IMR-90 (cell line): ENCODE data around the gene ZNF814. TPM values are rescaled to one million over a fixed set of nuclear protein-coding genes. Genes with fewer than 3 reads are reported as not detected.

Experiments
- ATAC-seq: fragments of 200-7000 bp; cut with Tn5 transposase; 2 replicates; pipeline ENCODE4 v1.9.1; 2020; ENCODE audit warnings: low read depth, mild to moderate bottlenecking, moderate library complexity
- BruUV-seq: library from RNA; stranded (reverse); fragments of 400-500 nt; replicated peaks from 2 replicates; lab custom pipeline; 2021; lab: Mats Ljungman, UMichigan
- CTCF ChIA-PET: fragments of 300-600 bp; formaldehyde crosslinking; extraction: SDS; loops from one replicate; lab custom pipeline; 2021; ENCODE audit warnings: antibody characterized with exemption; lab: Yijun Ruan, JAX
- POLR2A ChIA-PET: fragments of 300-600 bp; sonication (Branson Sonifier 250); formaldehyde crosslinking; loops from one replicate; lab custom pipeline; 2022; ENCODE audit warnings: antibody characterized with exemption; ENCODE audit not compliant: unreplicated experiment; lab: Charles Lee
- DNase-seq: peaks from one replicate; pipeline ENCODE4 v3.0.0; 2013
- H2AFZ ChIP-seq: replicated peaks from 2 replicates; pipeline ENCODE3; 2013; ENCODE audit warnings: low read length, mild to moderate bottlenecking; ENCODE audit not compliant: poor library complexity
- H2AK5ac ChIP-seq: 2 replicates; pipeline ENCODE4 v1.6.1; 2013; ENCODE audit warnings: low read depth, low read length, inconsistent platforms
- H2AK9ac ChIP-seq: replicated peaks from 2 replicates; pipeline ENCODE3; 2013; ENCODE audit warnings: mild to moderate bottlenecking, low read depth, low read length, moderate library complexity; ENCODE audit not compliant: poor library complexity
- H2BK120ac ChIP-seq: 2 replicates; pipeline ENCODE4 v1.6.1; 2013; ENCODE audit warnings: low read depth, low read length, inconsistent platforms
- H2BK15ac ChIP-seq: 3 replicates; pipeline ENCODE4 v1.6.1; 2013; ENCODE audit warnings: low read depth, low read length, inconsistent platforms
- H2BK20ac ChIP-seq: 2 replicates; pipeline ENCODE4 v1.6.1; 2013; ENCODE audit warnings: low read depth, mild to moderate bottlenecking, inconsistent platforms, low read length, moderate library complexity
- H2BK5ac ChIP-seq: 2 replicates; pipeline ENCODE4 v1.6.1; 2013; ENCODE audit warnings: mild to moderate bottlenecking, low read depth, low read length, inconsistent platforms; ENCODE audit not compliant: poor library complexity, severe bottlenecking
- H3K14ac ChIP-seq: replicated peaks from 2 replicates; pipeline ENCODE4 v1.6.1; 2013; ENCODE audit warnings: low read depth, low read length, inconsistent platforms
- H3K18ac ChIP-seq: 2 replicates; pipeline ENCODE4 v1.6.1; 2013; ENCODE audit warnings: low read depth, low read length, control low read depth
- H3K23ac ChIP-seq: 2 replicates; pipeline ENCODE4 v1.6.1; 2013; ENCODE audit warnings: low read depth, low read length, inconsistent platforms
- H3K27ac ChIP-seq: 2 replicates; pipeline ENCODE4 v1.5.1; 2013; ENCODE audit warnings: mild to moderate bottlenecking, control low read depth, low read length; ENCODE audit not compliant: insufficient read depth
- H3K27me3 ChIP-seq: 2 replicates; pipeline ENCODE4 v1.6.1; 2013; ENCODE audit warnings: low read length; ENCODE audit not compliant: control insufficient read depth, insufficient read depth
- H3K36me3 ChIP-seq: 2 replicates; pipeline ENCODE4 v1.6.1; 2013; ENCODE audit warnings: low read length, mixed read lengths; ENCODE audit not compliant: control insufficient read depth, insufficient read depth
- H3K4ac ChIP-seq: 2 replicates; pipeline ENCODE4 v1.6.1; 2013; ENCODE audit warnings: low read depth, low read length, inconsistent platforms
- H3K4me1 ChIP-seq: 2 replicates; pipeline ENCODE4 v1.6.1; 2013; ENCODE audit warnings: low read length, mixed read lengths; ENCODE audit not compliant: control insufficient read depth, insufficient read depth
- H3K4me2 ChIP-seq: 2 replicates; pipeline ENCODE4 v1.6.1; 2013; ENCODE audit warnings: low read depth, mild to moderate bottlenecking, control low read depth, low read length, moderate library complexity
- H3K4me3 ChIP-seq: 2 replicates; pipeline ENCODE4 v1.5.1; 2013; ENCODE audit warnings: low read depth, mild to moderate bottlenecking, control low read depth, low read length, moderate library complexity; ENCODE audit not compliant: insufficient read depth
- H3K56ac ChIP-seq: 2 replicates; pipeline ENCODE4 v1.6.1; 2013; ENCODE audit warnings: low read length, inconsistent platforms; ENCODE audit not compliant: insufficient read depth; ENCODE audit errors: extremely low read depth
- H3K79me1 ChIP-seq, 2 experiments: 2 replicates each; pipeline ENCODE4 v1.6.1; 2013; ENCODE audit warnings: low read length in 2 of 2, inconsistent platforms in 1 of 2, low read depth in 1 of 2
- H3K9ac ChIP-seq: 2 replicates; pipeline ENCODE4 v1.6.1; 2013; ENCODE audit warnings: low read depth, low read length, control low read depth
- H3K9me1 ChIP-seq: 2 replicates; pipeline ENCODE4 v1.6.1; 2013; ENCODE audit warnings: low read length, inconsistent platforms; ENCODE audit not compliant: insufficient read depth
- H3K9me3 ChIP-seq: 2 replicates; pipeline ENCODE4 v1.6.1; 2013; ENCODE audit warnings: low read length; ENCODE audit not compliant: control insufficient read depth, insufficient read depth
- H4K20me1 ChIP-seq: 2 replicates; pipeline ENCODE4 v1.6.1; 2013; ENCODE audit warnings: low read length, inconsistent platforms; ENCODE audit not compliant: insufficient read depth
- H4K5ac ChIP-seq: 2 replicates; pipeline ENCODE4 v1.6.1; 2013; ENCODE audit warnings: mild to moderate bottlenecking, low read depth, low read length, control low read depth
- H4K8ac ChIP-seq, 2 experiments: 2 replicates each; pipeline ENCODE4 v1.6.1; 2013; ENCODE audit warnings: low read depth in 2 of 2, low read length in 2 of 2, control low read depth in 1 of 2, inconsistent platforms in 1 of 2
- H4K91ac ChIP-seq: 2 replicates; pipeline ENCODE4 v1.6.1; 2013; ENCODE audit warnings: low read depth, low read length, inconsistent platforms; ENCODE audit not compliant: insufficient read depth
- BHLHE40 ChIP-seq: fragments of 150-350 bp; IDR thresholded peaks from 2 replicates; pipeline ENCODE4 v1.6.1; 2016; ENCODE audit warnings: mild to moderate bottlenecking, low read depth, low read length
- CEBPB ChIP-seq: IDR thresholded peaks from 2 replicates; pipeline ENCODE4 v1.6.1; 2012; ENCODE audit warnings: low read depth, low read length, improper control_type of control experiment
- CHD1 ChIP-seq: IDR thresholded peaks from 2 replicates; pipeline ENCODE4 v1.6.1; 2012; ENCODE audit warnings: low read depth, low read length, improper control_type of control experiment
- CTCF ChIP-seq: conservative IDR thresholded peaks from 2 replicates; pipeline ENCODE4 v1.5.1; 2012; ENCODE audit warnings: mild to moderate bottlenecking, low read depth, low read length, improper control_type of control experiment
- ELK1 ChIP-seq: fragments of 150-350 bp; IDR thresholded peaks from 2 replicates; pipeline ENCODE4 v1.6.1; 2016; ENCODE audit warnings: low read depth, mild to moderate bottlenecking, low read length, moderate library complexity, borderline replicate concordance
- FOS ChIP-seq: fragments of 150-350 bp; IDR thresholded peaks from 2 replicates; pipeline ENCODE4 v1.6.1; 2016; ENCODE audit warnings: low read depth, low read length
- MAFK ChIP-seq: IDR thresholded peaks from 2 replicates; pipeline ENCODE4 v1.6.1; 2012; ENCODE audit warnings: low read depth, low read length, improper control_type of control experiment
- MAZ ChIP-seq: IDR thresholded peaks from 2 replicates; pipeline ENCODE4 v1.6.1; 2012; ENCODE audit warnings: low read depth, mild to moderate bottlenecking, low read length, improper control_type of control experiment, moderate library complexity, borderline replicate concordance
- MXI1 ChIP-seq: IDR thresholded peaks from 2 replicates; pipeline ENCODE4 v1.6.1; 2012; ENCODE audit warnings: low read depth, mild to moderate bottlenecking, low read length, moderate library complexity, borderline replicate concordance
- NFE2L2 ChIP-seq: fragments of 150-350 bp; IDR thresholded peaks from 2 replicates; pipeline ENCODE4 v1.6.1; 2016; ENCODE audit warnings: low read depth, mild to moderate bottlenecking, low read length
- POLR2A ChIP-seq: IDR thresholded peaks from 2 replicates; pipeline ENCODE4 v1.6.1; 2012; ENCODE audit warnings: mild to moderate bottlenecking, low read depth, low read length
- RAD21 ChIP-seq: IDR thresholded peaks from 2 replicates; pipeline ENCODE4 v1.6.1; 2012; ENCODE audit warnings: low read length, improper control_type of control experiment
- RCOR1 ChIP-seq: IDR thresholded peaks from 2 replicates; pipeline ENCODE4 v1.6.1; 2012; ENCODE audit warnings: mild to moderate bottlenecking, low read length, improper control_type of control experiment; ENCODE audit not compliant: insufficient replicate concordance
- RFX5 ChIP-seq: IDR thresholded peaks from 2 replicates; pipeline ENCODE4 v1.8.0; 2012; ENCODE audit warnings: low read depth, mild to moderate bottlenecking, low read length, moderate library complexity
- SMC3 ChIP-seq: fragments of 150-350 bp; IDR thresholded peaks from 2 replicates; pipeline ENCODE4 v1.6.1; 2016; ENCODE audit warnings: low read depth, mild to moderate bottlenecking, antibody characterized with exemption, low read length, moderate library complexity
- WGBS, 2 experiments: methylation state at CpG; one replicate each; pipeline versions ENCODE4 v1.1.5 to v1.1.7; 2013; ENCODE audit warnings: missing lambda C conversion rate in 2 of 2; ENCODE audit not compliant: insufficient read length in 1 of 2; ENCODE audit errors: extremely low coverage in 2 of 2; 5-methylcytosine and 5-hydroxymethylcytosine counted together
- dilution Hi-C: fragments of 300-500 bp; cut with HindIII; formaldehyde crosslinking; loops from one replicate; pipeline ENCODE4 v1.14.3; 2018; ENCODE audit warnings: low sequenced_read_pairs; ENCODE audit not compliant: unreplicated experiment
- in situ Hi-C: fragments of 300-500 bp; cut with MboI; formaldehyde crosslinking; loops from 3 replicates; pipeline ENCODE4 v1.14.3; 2019; ENCODE audit warnings: low sequenced_read_pairs, inconsistent platforms, mixed read lengths
- intact Hi-C: fragments of 100-400 bp; cut with micrococcal nuclease; formaldehyde crosslinking; loops from 2 replicates; pipeline ENCODE4 v1.10.0; 2022
- polyA plus RNA-seq, 3 experiments: library from polyadenylated mRNA; depleted of rRNA; stranded (reverse); fragments of >200 nt; gene quantifications; 2 replicates each; pipeline ENCODE4 v1.2.3, GENCODE V29; 2012; ENCODE audit warnings: low replicate concordance in 1 of 3
- total RNA-seq: library from RNA; depleted of rRNA; stranded (reverse); fragments of >200 nt; gene quantifications from 2 replicates; pipeline ENCODE4 v1.2.3, GENCODE V29; 2012

ZNF814 gene
- total and polyA plus RNA-seq, 2 of the 4 experiments (the other 2 are of a cell fraction), result 3.9 to 5.9 TPM

GRCh38 chr19:57817976-57818375, 70.9 kb downstream of the ZNF814 start:
- H3K56ac ChIP-seq, result no peak overlapping the region
- CTCF ChIA-PET, result no interaction called here
- H4K91ac ChIP-seq, result no peak overlapping the region
- peaks cover 5% of the 10 kb centered on the region for H3K4me1 ChIP-seq
- H4K20me1 ChIP-seq, result no peaks in the 10 kb centered on the region; the same call in 1 of the 2 replicates
- H3K9ac ChIP-seq, result no peak overlapping the region
- no peak for ATAC-seq
- no peak overlapping the region for H3K14ac ChIP-seq
- no peak overlapping the region for H2AFZ ChIP-seq
- no peak overlapping the region for H2BK20ac ChIP-seq
- H3K18ac ChIP-seq, result no peak overlapping the region
- no TSS peak for BruUV-seq
- POLR2A ChIA-PET, result no interaction called here
- dilution Hi-C loops (no loop called here), intact Hi-C loops (no loop called here), in situ Hi-C loops (no loop called here)
- 100% methylated on average over 6 of the region's 14 CpGs; no CpG with 5 or more reads in 1 of the 2 experiments for WGBS, 2 experiments
- H3K9me3 ChIP-seq, result no peaks in the 10 kb centered on the region
- H3K79me1 ChIP-seq, result peaks cover 5 to 62% of the 10 kb centered on the region in 2 experiments; a peak in 3 of 4 replicates
- no peak overlapping the region for H4K8ac ChIP-seq
- no peak for DNase-seq
- no peak overlapping the region for H2BK15ac ChIP-seq
- H3K4ac ChIP-seq, result no peak overlapping the region
- H4K5ac ChIP-seq, result no peak overlapping the region
- H3K4me3 ChIP-seq, result no peak overlapping the region
- TF ChIP-seq SMC3 (no peak), POLR2A (no peak), CHD1 (no peak), RAD21 (no peak), CTCF (no peak), MAZ (no peak), MXI1 (no peak), CEBPB (no peak), ELK1 (no peak), BHLHE40 (no peak), RCOR1 (no peak), MAFK (no peak), NFE2L2 (no peak), RFX5 (no peak), FOS (no peak)
- no peak overlapping the region for H2BK5ac ChIP-seq
- no peak overlapping the region for H3K4me2 ChIP-seq
- H2AK5ac ChIP-seq, result no peak overlapping the region; the same call in 1 of the 2 replicates
- no peak overlapping the region for H2BK120ac ChIP-seq
- peaks cover 1% of the 10 kb centered on the region; the same call in 1 of the 2 replicates for H3K36me3 ChIP-seq
- H3K23ac ChIP-seq, result no peak overlapping the region
- no peak overlapping the region for H2AK9ac ChIP-seq
- no peak overlapping the region for H3K27ac ChIP-seq
- no peaks in the 10 kb centered on the region for H3K27me3 ChIP-seq
- H3K9me1 ChIP-seq, result peaks cover 4% of the 10 kb centered on the region
